ENCODE measurements around the gene RFT1.

DNA sequence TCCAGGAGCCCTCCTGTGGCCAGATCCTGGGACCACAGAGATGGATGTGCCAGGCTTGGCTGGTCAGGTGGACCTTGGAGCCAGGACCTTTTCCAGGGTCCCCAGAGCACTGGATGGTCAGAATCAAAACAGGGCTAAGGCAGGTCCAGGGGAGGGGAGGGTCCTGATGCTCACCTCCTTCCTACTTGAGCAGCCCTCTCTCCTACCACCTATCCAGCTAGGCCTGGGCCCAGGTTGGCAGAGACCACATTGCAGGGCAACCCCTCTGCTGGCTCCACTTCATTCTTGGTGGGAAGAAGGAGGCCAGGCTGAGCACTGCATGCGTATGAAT is 55.9 kb downstream of the RFT1 start:
- no peak for TF ChIP-seq POLR2A (IDR thresholded peaks at IDR 0.05; ENCODE audit: low read depth, low read length)
- no peak for TF ChIP-seq TAF1 (IDR thresholded peaks at IDR 0.05; ENCODE audit: low read depth, low read length)
- TF ChIP-seq POU2F2 (IDR thresholded peaks at IDR 0.05; ENCODE audit: low read depth, low read length): no peak
